ENCODE measurements around the gene NYNRIN.

Gene NYNRIN

GRCh38 chr14:24463017-24463883, 64.4 kb downstream of the NYNRIN start:
- DNase-seq: no peak

GRCh38 chr14:24463884-24464785, 65.3 kb downstream of the NYNRIN start:
- no peak for DNase-seq

GRCh38 chr14:24465368-24465767, 66.6 kb downstream of the NYNRIN start:
- no peak for DNase-seq

GRCh38 chr14:24465805-24466204, 67.0 kb downstream of the NYNRIN start:
- no peak for DNase-seq
